ENCODE measurements around the gene MERTK.

Gene MERTK

GRCh38 chr2:112077814-112078213 lies 179.4 kb downstream of the MERTK start:
- no peak for DNase-seq (ENCODE audit: low read depth)

All from T-helper 22 cell (primary cell).